ENCODE data around the gene OXT.

DNA sequence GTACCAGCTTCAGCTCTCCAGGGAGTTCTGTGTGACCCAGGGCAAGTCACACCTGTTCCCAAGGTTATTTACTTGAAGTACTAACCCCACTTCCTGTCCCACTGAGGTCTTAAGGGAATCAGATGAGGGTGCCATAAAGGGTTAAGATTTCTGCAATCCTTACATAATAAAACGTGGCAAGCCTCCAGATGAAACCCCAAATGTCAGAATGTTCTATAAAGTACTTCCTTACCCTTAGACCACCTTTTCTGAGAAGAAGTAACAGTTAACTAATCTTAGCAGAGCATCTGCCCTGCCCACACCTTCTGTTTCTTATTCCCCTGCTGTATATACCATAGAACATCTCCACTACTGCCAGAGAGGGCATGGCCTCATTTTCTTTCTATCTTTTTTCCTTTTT, 19.1 kb downstream of the OXT start:
- TF ChIP-seq CTCF (IDR thresholded peaks at IDR 0.05) (no peak), POLR2A (IDR thresholded peaks at IDR 0.05) (no peak)
